HG03159 (cell line): ENCODE results near the gene DENND1B.
"Not testable (repeated sequence)": the region's sequence is repeated elsewhere in the genome, so short reads cannot be mapped to it uniquely, and the experiment has no call there.

Source experiments
- ATAC-seq: cut with Tn5 transposase; IDR thresholded peaks from one replicate; pipeline ENCODE4 v1.9.1; 2021; ENCODE audit warnings: mild to moderate bottlenecking, moderate library complexity; ENCODE audit not compliant: unreplicated experiment

Gene DENND1B

DNA sequence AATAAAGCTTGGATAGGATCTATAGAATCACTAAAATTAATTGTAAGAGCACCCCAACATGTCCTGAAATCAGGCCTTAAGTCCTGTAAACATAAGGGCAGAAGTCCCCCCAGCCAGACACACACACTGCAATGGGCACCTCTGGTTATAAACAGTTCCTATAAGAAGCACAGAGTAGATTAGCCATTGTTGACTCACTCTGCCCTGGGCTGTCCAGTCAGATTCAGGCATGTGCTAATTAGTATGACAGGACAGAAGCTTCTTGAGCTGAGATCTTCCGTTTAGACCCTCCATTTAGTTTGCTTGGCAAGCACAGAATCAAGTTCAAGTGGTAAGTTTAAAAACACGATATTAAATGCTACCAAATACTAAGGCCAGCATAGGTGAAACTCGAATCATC, 11.8 kb upstream of the DENND1B start:
- no peak for ATAC-seq

DNA sequence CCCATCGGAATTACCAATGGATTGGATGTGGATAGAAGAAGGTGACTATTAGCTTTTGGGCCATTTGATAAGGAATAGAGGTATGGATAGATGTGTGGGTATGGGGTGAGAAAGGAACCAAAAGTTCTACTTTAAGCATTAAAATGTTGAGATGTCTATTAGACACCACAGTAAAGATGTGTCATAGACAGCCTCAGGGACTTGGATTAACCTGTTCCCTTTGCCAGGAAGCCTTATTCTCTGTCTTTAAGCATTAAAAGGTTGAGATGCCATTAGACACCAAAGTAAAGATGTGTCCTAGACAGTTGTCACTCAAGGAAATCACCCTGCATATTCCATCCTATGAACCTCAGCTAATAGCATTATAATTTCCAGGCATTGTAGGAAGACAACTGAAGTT, 11.0 kb upstream of the DENND1B start:
- no peak for ATAC-seq

DNA sequence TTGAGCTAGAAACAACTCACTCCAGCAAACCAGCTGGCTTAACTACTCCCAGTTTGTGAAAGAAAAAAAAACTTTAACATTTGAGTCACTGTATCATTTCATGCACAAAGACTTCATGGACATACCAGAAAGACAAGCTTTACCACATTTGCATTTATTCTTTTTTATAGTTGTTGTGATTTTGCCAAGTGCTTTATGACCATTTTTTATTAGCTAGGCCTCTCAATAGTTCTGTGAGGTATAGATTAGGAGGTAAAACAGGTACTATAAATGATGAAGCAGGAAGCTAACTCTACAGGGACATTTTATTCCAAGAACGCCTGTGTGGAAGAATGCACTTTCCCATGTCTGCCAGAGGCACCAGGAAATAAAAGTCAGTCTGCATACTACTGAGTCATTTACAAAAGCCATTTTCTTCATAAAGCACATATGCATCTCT, 8.2 kb upstream of the DENND1B start:
- no peak for ATAC-seq

DNA sequence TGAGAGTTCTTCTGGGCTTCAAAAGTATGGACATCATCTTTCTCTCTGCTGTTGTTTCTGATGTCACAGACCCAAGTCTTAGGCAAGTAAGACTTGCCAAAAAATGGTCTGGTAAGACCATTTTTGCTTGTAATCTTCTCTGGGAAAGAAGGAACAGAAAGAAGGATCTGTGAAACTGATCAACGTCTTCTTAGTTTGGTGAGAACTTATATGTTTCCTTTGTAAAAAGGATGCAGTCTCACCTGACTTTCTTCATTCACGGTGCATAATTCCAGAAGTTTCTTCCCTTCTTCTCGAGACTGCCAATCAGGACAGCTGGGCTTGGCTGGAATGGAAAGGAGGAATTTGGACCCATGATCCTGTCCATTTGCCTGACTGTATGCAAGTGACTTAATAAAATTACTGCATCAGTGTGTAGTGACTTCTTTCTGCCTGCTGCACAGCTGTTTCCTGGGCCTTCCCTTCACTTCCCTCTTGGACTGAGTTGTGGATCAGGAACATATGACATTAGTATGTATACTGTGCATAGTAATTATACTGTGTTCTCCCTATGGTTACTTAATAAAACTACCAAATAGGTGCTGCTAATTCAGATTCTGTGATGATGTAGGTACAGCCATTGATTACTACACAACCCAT, 7.6 kb upstream of the DENND1B start:
- no peak for ATAC-seq

DNA sequence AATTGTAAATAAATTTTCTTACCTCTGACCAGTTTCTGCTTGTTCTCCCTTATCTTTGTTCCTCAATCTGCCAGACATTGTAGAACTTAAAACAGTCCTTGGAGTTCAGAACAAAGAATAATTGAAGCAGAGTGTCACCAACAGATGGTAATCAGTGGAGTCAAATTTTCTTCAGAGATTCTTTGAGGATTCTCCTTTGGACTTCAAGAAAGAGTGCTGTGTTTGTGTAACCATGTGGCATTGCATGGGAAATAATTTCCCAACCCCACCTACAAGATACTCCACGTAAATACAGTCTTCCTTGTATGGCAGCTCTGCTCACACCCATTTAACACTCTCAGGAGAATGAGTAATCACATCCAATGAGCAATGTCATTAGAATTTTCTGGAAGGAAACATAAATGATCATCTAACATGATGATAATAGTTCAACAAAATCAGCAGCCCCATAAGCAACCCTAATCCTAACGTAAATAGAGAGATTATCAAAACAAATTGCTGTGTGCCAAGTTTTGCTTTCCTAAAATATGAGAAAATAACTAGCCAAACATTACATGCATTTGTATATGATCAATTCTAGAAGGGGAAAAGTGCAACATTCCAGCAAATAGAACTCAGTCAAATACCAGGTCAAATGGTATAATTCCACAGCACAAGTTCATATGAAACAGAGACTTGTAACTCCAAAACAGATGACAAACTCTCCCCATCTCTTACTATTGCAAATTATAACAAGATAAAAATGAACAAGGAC, 6.9 kb upstream of the DENND1B start:
- no peak for ATAC-seq

DNA sequence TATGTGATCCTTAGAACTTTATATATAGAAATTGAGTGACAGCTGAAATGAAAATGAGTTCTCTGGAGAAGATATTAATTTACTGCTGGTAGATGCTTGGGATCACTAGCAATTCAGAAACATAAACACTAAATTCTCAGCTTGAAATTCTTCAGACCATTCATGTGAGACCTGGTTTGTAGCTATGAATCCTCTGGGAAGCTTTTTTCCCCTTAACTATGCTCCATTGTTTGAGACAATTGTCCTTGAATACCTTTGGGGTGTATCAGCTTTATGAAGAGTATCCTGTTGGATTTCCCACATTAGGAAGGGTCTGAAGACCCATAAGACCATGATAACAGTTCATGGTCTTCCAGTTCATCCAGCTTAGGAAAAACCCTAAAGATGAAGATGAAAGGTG, 4.6 kb upstream of the DENND1B start:
- ATAC-seq = no peak

DNA sequence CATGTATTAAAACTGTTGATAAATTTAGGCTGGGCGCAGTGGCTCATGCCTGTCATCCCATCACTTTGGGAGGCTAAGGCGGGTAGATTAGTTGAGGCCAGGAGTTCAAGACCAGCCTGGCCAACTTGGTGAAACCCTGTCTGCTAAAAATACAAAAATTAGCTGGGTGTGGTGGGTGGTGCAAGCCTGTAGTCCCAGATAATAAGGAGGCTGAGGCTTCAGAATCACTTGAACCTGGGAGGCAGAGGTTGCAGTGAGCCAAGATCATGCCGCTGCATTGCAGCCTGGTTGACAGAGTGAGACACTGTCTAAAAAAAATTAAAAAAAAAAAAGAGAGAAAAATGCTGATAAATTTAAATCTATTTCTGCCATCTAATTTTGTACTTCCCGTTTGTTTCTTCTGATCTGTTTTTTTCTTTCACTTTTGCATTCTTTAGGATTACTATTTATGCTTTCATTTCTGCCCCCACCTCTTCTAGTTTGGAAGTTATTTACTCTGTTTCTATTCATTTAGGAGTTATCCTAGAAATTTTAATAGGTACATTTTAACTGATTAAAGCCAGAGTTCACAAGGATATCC, 3.2 kb upstream of the DENND1B start:
- ATAC-seq = no peak

DNA sequence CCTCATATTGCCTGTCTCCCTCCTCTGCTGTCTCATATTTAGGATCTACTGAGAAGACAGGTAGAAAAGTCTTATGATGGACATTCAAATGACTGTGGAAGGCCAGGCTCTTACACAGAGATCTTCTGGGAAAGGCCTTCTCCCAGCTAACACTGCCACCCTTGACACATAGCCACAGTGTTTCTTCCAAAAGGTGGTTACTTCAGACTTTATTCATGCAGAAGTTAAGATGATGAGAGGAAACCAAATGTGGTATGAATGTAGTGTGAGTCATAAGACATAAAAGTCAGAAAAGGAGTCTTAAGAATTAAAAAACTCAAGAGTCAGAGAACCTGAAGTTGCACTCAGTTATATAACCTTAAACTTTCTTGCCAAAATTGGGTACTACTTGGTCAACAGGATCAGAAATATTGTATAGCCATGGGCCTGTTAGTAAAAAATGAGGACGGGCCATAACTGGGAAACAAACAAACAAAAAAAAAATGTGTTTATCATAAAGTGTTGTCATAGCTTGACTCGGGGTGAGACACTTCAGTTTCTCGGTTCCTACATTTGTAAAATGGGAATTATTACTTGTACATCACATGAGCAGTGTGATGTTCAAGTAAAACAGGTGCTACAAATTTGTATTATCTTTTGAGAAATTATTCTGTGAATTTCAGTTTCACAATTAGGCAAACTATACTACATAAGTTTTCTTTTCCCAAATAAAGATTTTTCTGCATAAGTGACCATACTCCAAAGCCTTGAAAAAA, 1.2 kb upstream of the DENND1B start:
- peak; percentile 39 for ATAC-seq

DNA sequence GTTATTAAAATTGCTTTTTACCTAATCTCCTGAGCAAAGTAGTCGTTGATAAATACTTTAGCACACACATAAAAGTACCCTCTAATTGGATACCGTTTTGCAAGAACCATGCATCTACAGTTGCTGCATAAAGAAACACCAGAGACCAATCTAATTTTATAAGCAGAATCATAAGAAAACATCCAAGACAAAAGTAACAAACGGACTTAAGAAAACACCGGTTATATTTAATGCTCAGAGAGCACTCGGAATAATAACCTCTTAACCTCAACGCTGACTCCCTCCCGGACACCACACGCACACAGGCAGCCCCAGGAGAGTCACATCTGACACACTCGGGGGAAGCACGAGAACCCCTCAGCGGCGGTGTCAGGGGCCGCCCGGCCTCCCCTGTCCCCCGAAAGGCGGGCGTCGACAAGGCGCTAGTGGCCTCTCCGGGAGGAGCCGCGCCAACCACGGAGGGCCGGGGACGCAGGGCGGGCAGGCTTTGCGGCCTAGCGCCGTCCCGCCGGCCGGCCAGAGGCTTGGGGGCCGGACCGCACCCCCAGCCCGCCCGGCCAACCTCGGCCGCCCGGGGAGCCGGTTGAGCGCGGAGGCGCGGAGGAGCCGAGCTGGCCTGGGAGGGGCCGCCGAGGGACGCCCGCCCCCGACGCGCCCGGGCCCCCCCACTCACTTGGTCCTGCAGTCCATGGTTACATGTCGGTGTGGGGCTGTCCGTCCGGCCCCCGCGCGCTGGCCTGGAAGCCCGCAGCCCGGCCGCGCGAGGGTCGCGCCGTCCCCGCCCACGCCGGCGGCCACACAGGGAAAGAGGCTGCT, 606 bp downstream of the DENND1B start:
- peak; percentile 38 for ATAC-seq

DNA sequence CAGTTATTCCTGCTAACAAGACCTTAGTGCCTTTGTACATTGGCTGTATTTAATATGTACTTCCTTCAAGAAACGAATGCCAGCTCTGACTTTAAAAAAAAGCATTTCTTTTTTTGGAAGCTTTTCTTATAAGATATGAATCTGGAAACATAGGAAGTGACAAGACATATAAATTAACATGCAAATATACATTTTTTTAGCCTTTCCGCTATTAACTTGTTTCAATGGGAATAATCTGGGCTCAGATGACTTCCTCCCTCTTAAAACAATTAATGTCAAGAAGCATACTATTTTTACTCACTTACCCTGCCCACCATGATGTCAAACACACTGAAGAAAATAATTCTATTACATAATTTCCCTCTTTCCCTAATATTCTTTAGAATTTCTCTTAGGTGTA, 1.4 kb downstream of the DENND1B start:
- ATAC-seq = no peak

DNA sequence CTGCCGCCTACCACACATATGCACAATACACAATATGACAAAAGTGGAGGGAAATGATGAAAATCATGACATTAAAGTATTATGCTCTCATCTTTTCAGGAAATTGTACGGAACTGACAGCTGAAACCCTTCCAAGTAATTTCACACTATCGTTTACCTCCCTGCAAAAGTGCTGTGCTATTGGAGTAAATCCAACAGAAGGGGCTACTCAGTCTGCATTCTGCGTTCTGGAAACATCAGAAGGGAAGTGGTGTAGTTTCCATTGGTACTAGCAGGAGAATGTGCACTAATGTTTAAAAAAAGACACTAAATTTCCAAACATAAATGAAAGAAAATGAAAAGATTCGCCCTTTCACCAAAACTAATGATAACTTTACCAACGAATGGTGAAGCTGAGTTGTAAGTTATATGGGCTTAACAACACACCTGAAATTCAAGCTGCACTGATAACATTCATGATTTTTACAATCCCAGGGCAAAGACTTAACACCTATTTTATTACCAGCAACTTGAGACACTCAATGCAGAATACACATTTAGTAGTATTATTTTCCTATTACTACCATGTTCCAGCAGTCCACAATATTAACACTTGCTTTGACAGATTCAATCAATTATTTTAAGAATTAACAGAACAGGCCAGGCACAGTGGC, 3.2 kb downstream of the DENND1B start:
- ATAC-seq = no peak

DNA sequence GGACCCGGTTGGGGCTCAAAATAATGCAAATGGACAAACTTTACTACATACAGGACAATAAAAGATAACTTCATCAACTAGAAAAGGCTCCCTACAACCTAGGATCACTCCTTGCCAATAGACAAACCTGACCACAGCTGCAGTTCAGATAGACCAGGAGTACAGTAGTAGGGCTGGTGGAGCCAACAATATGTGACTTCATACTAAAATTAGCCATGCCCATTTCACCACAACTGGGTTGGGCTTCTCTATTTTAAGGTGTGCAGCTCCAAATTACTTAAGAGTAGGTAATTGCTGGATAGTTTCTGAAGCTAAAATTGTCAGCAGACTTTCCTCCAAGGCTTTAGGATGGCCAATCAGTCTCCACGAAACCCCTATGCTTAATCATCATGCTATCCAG, 3.9 kb downstream of the DENND1B start:
- ATAC-seq = no peak

DNA sequence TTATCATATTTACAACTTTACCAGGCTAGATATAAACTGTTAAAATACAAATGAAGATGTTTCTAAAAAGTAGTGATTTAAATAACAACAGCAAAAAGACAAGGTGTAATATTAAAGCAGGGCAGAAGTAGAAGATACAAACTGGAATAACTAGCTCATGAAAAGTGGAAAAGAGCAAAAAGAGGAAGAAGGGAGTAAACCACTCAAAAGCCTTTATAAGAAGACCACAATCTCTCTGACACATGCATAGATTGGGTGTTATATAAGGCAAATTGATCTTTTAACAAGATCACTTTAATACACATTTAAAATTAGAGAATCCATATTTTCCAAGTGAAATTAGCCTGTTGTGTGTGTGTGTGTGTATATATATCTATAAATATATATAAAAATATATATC, 5.0 kb downstream of the DENND1B start:
- no peak for ATAC-seq

DNA sequence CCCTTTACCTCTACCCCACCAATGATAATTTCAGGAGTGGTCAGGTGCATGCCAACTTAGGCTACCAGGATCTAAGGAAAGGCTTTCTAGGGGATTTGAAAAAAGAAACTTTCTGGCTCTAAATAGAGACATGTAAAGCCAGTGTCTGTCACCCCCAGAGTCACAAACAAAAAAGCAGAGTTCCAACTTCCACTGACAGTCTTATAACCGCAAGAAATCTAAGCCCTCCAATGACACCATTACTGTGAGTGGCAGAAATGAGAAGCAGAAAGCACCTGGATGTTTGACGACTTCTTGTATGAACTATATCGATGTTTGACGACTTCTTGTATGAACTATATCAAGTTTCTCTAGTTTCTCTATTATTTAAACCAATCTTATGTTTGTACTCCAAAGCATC, 6.0 kb downstream of the DENND1B start:
- no peak for ATAC-seq

DNA sequence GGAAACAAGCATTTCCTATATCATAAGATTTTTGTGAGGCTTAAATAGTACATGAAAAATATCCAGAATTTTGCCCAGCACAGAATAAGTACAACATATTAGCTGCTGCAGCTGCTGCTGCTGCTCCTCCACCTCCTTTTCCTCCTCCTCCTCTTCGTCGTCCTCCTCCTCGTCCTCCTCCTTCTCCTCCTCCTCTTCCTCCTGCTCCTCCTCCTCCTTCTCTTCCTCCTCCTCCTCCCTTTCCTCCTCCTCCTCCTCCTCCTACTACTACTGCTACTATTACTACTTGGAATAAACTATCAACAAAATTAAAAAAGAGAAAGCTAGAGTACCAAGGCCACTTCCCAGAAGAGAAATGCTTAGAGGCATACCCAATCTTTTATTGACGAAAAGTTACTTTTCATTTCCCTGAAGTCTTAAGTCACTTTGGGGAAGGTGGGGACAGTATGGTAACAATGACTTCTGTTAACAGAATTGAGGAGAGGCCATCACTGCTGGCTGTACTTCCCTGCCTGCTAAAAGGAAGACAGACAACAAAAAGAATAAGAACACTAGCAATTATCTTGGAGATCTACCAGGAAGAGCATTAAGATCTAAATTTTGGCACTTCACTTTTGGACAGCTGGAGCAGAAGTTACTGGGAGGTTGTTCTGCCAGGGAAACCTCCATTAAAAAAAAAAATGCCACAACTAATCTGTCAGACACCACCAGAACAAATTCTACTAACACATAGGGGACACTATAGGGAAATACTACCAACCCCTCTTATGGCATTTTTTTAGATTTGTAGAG, 7.1 kb downstream of the DENND1B start:
- no peak for ATAC-seq

DNA sequence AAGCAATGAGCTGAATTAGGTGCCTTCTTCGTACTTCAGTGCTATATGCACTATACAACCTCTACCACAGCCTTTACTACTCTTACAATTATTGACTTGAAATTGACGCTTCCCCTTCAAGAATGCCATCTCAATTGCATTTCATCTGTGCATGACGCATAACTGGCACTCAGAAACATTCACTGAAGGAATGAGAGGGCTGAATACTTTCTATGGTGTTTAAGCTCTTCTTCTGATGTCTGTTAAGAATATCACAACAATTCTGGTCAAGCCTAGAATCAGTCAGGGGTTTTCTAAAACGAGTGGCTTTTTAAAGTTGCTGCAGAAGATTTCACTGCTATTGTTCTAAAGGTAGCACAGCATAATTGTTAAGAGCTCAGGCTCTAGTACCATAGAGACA, 11.5 kb downstream of the DENND1B start:
- ATAC-seq = no peak

DNA sequence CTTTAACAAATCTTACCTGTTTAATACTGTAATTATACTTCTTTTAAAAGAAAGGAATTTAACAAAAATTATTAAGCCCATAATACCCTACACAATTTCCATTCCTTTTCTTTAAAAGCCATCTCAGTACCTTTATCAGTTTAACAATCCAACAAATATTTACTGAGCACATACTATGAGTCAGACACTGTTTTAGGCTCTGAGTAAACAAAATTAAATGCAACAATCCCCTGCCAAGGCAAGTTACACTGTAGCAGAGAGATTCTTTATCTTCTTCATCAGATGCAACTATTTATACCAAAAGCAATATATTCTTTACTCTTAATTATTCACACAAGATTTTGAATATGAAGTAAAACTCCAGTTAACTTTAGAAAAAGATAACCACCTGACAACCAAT, 12.0 kb downstream of the DENND1B start:
- no peak for ATAC-seq

DNA sequence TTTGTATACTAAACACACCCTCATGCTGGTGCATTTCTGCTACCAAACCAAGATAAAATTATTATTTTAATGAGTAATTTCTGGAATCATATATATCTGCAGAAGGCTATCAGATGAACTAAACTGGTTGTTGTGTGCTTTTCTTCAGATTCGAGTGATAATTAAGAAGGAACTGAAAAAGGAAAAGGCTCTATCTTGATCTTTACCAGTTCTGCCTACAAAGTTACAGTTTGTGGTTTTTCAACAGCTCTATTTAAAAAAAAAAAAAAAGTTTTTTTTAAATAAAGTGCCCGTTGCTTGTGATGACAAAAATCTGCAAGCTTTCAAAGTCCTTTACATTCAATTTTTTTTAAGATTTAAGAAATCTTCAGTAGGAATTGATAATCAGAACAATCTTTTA, 13.6 kb downstream of the DENND1B start:
- ATAC-seq = peak; percentile 77

DNA sequence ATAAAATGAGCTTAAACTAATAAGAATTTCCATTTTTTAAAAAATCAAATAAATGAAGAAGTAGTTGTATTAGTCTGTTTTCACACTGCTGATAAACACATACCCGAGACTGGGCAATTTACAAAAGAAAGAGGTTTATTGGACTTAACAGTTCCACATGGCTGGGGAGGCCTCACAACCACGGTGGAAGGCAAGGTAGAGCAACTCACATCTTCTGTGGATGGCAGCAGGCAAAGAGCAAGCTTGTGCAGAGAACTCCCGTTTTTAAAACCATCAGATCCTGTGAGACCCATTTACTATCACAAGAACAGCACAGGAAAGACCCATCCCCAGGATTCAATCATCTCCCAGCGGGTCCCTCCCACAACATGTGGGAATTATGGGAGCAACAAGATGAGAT, 19.7 kb downstream of the DENND1B start:
- ATAC-seq = not testable (repeated sequence)
